Measurements from ENCODE around the gene MEGF9.

DNA sequence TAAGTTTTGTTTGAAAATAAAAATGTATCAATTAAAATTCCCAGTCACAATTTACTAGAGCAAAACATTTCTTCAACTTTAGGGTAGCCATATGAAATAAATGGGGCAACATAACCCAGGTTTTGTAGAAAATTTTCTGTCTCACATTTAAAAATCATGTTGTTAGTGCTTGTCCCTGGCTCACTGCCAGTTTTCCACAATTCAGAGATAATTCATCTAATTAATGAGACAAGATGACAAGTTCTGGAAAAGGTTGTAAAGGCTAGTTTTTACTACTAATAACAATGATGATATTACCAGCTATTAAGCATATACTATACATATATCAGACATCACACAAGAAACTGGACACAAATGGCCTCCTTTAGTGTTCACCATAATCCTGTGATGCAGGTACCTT is 45.9 kb downstream of the MEGF9 start:
- no peak for TF ChIP-seq CTCF (IDR thresholded peaks at IDR 0.05)
- TF ChIP-seq POLR2A (IDR thresholded peaks at IDR 0.05): no peak

Data from adrenal gland (tissue), 5 donors.